ENCODE data around the gene PALLD.
"Not testable (repeated sequence)": the region's sequence is repeated elsewhere in the genome, so short reads cannot be mapped to it uniquely, and the experiment has no call there.

The PALLD gene

DNA sequence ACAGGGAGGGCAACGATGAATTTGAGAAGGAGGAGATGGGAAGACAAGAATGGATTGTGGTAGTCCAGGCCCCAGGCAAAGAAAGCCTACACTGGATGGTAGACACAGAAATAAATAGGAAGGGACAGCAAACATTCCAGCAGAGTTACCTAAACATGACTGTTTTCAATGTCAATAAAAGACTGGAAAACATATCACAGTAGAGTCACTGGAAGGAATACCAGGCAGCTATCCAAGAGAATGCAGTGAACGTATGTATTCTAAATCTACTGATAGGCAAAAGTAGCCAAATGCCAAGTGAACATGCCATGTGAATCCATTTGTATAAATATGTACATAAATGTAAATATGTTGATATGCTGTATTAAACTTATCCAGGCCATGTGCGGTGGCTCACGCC lies 183.0 kb downstream of the PALLD start:
- no peak for DNase-seq

GRCh38 chr4:168682898-168683500 lies 186.1 kb downstream of the PALLD start:
- no peak for DNase-seq

GRCh38 chr4:168683595-168683994 lies 186.7 kb downstream of the PALLD start:
- DNase-seq: no peak

DNA sequence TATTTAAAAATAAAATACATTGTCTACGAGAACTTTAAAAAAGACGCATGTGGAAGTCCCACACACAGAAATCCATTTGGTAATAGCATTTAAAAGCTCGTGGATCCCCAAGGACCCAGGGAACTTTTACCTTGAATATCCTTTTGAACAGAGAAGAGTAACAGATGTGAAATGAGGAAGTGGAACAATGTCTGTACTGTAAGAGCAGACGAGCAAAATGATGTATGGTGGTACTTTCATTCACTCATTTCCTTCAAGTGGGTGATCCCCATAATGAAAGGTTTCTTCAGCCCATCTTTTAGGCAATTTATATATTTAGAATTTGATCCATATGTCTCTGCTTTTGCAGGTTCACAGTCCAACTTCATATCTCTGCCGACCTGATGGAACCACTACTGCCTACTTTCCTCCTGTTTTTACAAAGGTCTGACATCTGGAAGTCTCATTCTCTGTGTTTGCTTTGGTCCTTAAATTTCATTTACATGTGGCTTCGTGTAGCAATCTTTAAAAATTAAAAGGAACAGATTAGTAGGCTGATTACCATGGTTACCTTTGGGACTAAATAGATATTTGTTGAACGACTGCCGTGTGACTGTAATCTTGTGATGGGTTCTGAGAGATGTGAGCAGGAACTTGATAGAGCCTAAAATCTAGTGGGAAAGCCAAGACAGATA lies 188.4 kb downstream of the PALLD start:
- DNase-seq: no peak

GRCh38 chr4:168688584-168688983 lies 191.7 kb downstream of the PALLD start:
- DNase-seq: no peak

GRCh38 chr4:168689791-168690190 lies 192.9 kb downstream of the PALLD start:
- no peak for DNase-seq

DNA sequence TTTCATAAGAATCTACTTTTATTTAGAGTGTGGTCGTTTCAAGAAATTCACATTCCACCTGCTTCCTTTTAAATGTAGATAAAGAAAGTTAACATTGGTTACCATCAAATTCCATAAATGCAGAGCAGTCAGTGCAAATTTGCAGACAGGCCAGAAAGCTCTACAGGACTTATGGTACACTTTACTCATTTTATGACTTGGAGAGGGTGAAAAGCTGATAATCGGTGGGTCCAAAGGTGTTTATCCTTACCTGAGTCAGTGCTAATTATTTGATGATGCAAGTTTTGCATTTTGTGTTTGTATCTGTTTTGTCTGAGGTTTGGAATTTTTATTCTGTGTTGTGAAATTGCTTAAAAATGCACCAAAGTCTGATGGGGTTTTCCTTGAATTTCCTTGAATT lies 193.3 kb downstream of the PALLD start:
- DNase-seq: no peak

DNA sequence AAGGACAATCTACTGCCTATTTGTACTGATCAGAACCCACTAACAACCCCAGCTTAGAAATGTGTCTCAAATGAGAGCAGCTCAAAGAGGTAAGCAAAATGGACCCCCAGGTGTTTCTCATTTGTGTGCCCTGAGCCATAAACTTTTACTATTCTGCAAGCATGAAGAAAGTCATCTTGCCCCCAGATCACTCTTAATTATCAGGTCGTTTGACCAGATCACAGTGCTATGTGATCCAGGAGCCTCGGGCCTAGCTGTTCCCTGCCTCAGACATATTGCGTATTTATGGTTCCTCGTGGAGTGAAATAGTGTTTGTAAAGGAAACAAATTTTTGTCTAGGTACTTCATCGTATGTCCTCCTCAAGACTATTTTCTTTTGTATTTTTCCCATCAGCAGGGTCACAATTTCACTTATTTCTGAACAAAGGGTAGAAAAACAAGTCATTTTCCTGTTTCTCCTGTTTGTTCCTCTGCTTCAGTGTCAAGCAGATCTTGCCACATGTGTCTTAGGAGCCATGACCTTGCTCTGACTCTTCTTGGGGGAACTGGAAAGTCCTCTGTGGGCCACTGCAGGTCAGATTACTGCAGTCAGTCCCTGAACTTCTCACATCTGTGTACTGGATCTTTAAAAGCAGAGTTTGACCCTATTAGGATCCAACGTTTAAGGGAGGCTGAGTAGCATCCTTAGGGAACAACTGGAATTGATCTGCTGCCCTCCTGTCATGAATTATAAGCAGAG lies 194.9 kb downstream of the PALLD start:
- no peak for DNase-seq

DNA sequence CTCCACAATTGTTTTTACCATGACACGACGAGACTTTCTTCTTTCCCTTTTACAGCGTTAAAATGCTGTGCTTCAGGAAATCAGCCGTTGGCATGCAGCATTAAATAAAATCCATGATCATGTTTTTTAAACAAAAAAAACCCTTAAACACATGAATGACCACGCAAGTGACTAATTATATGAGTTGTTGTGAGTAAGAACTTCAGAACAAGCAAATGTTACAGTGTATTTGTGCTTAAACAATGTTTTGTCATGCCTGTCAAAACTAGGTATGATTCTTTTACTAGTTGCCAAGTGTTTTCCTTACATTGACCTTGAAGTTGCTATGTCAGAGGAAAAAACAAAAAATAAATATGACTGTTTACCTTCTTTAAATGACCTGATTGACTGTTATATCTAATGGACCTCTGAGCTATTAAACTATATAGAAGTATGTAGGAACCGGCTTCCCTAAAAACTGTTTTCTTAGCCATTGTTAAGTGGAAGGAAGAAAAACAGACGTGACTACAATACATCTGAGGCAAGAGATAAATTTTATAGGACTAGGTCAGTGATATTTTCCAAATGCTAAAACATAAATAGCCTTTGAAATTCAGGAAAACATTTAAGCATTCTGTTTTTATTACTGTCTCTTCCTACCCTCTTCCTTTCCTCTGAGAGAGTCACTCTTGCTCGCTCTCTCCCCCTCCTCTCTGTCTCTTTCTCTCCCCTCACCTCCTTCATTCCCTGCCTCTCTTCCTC lies 197.1 kb downstream of the PALLD start:
- no peak for DNase-seq

GRCh38 chr4:168694667-168695066 lies 197.8 kb downstream of the PALLD start:
- DNase-seq: no peak

DNA sequence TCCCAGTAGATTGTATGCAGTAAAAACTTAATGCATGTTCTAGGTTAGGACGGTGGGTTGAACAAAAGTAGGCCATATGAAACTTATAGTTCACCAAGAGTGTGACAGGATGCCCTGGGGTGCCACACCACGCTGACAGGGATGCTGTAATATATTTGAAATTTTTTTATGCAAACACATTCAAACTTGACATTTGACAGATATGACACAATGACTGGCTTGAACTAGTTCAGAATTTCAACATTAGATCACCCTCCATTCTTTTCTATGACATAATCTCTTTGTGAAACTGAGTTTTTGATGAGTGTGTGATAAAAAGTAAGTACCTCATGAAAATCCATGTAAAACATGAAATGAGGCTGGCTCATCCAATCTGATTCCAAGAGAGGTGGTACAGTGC lies 198.4 kb downstream of the PALLD start:
- no peak for DNase-seq

- no peak for DNase-seq
Observed at GRCh38 chr4:168696280-168696679, 199.4 kb downstream of the PALLD start.

DNA sequence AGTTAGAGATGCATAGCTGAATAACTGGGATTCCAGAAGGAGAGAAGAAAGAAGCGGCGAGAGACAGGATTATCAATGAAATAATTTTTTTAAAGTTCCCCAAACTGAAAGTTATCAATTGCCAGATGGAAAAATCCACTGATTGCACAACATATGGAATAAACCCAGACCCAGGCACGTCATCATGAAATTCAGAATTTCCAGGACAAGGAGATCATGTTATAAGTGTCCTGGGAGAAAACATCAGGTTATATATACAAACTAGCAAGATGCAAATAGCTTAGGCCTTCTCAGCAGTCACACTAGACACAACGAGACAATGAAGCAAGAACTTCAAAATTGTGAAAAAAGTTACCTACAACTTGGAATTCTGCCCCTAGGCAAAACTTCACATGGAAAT lies 200.0 kb downstream of the PALLD start:
- no peak for DNase-seq

GRCh38 chr4:168699224-168699878 lies 202.5 kb downstream of the PALLD start:
- no peak for DNase-seq

GRCh38 chr4:168701061-168701460 lies 204.2 kb downstream of the PALLD start:
- DNase-seq: no peak

GRCh38 chr4:168702581-168703087 lies 205.8 kb downstream of the PALLD start:
- DNase-seq: not testable (repeated sequence)

- no peak for DNase-seq
Observed at GRCh38 chr4:168705121-168705520, 208.3 kb downstream of the PALLD start.

- DNase-seq: no peak
Observed at GRCh38 chr4:168707205-168707604, 210.4 kb downstream of the PALLD start.

DNA sequence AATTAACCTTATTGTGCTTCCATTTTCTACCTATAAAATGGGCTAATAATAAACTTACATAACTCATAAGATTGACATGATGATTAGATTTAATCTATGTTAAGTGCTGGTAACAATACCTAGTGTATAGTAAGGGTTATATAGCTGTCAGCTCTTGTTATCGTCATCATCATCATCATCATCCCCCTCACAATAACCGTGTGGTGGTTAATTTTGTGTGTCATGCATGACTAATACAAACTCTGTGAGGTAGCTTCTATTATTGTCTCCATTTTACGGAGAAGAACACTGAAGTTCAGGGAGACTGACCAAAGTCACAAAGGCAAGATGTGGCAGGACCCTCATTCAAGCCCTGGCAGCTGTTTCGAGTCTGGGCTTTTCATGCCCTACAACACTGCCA lies 211.3 kb downstream of the PALLD start:
- no peak for DNase-seq

DNA sequence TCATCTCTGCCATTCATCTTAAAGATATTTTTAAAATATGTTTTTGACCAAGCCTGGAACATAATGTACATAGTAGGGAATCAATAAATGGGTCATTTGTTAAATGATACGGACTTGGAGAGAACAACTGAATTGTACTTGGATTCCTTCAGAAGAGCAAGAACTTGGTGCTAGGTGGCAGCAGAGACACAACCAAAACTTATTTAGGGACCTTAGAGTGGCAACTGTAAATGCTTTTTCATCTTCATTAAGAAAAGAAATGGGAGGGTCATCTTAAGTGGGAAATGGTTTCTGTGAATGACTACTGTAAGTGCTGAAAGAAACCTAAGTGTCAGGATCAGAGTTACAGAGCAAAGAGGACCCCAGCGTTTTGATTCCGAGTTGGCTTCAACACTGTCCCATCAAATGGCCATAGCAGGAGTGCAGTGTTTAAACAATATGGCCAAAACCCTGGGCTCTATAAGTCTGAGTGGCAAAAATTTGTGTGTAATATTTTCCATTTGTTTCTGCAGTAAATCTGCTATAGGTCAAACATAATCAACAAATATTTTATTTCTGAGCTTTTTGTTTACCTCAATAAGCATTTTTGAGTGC lies 213.6 kb downstream of the PALLD start:
- no peak for DNase-seq

GRCh38 chr4:168711197-168712140 lies 214.6 kb downstream of the PALLD start:
- no peak for DNase-seq

All from stimulated activated naive CD4-positive, alpha-beta T cell (primary cell).